Activated CD8-positive, alpha-beta memory T cell treated with anti-CD3 and anti-CD28 coated beads, Interleukin-2, amount 50 U/mL, for 48 hours (primary cell): Measurements from ENCODE around the gene MEF2C.

Experiments used
- DNase-seq: peaks from one replicate; pipeline ENCODE4 v3.0.0-alpha.2; 2020

Gene MEF2C

GRCh38 chr5:88671106-88671504 is 211.9 kb downstream of the MEF2C start:
- DNase-seq, result no peak

GRCh38 chr5:88670461-88670860 is 212.5 kb downstream of the MEF2C start:
- DNase-seq, result no peak

GRCh38 chr5:88669371-88670050 is 213.5 kb downstream of the MEF2C start:
- no peak for DNase-seq

GRCh38 chr5:88667496-88668201 is 215.3 kb downstream of the MEF2C start:
- no peak for DNase-seq
